Fibroblast of villous mesenchyme (primary cell): ENCODE results near the gene ATG16L1. TPM values are rescaled to one million over a fixed set of nuclear protein-coding genes. Genes with fewer than 3 reads are reported as not detected.

ENCODE experiments used
- DNase-seq: peaks from one replicate; pipeline ENCODE4 v3.0.0-alpha.2; 2010; ENCODE audit warnings: low read depth
- H3K4me3 ChIP-seq: 2 replicates; pipeline ENCODE4 v1.5.1; 2011; ENCODE audit warnings: low read depth, mild to moderate bottlenecking, low read length
- CTCF ChIP-seq: IDR thresholded peaks from 2 replicates; pipeline ENCODE4 v1.5.1; 2012; ENCODE audit warnings: low read depth, mild to moderate bottlenecking, low read length; ENCODE audit not compliant: insufficient read depth
- total RNA-seq: library from RNA; depleted of rRNA; stranded (reverse); fragments of >200 nt; gene quantifications from 2 replicates; pipeline ENCODE4 v1.2.3, GENCODE V29; 2012

The ATG16L1 gene
- total RNA-seq, 1 donor: 41.0 TPM

- no peak for DNase-seq
- TF ChIP-seq CTCF: no peak
These were observed 18.9 kb downstream of the ATG16L1 start for GRCh38 chr2:233270366-233270765.

GRCh38 chr2:233270951-233271350, 19.5 kb downstream of the ATG16L1 start:
- no peak for DNase-seq
- no peak overlapping the region for H3K4me3 ChIP-seq
- TF ChIP-seq CTCF: no peak

More at GRCh38 chr2:233270366-233270765, 18.9 kb downstream of the ATG16L1 start:
- H3K4me3 ChIP-seq: no peak overlapping the region

GRCh38 chr2:233271693-233272092, 20.2 kb downstream of the ATG16L1 start:
- DNase-seq: no peak
- TF ChIP-seq CTCF: no peak
- H3K4me3 ChIP-seq: no peak overlapping the region

DNA sequence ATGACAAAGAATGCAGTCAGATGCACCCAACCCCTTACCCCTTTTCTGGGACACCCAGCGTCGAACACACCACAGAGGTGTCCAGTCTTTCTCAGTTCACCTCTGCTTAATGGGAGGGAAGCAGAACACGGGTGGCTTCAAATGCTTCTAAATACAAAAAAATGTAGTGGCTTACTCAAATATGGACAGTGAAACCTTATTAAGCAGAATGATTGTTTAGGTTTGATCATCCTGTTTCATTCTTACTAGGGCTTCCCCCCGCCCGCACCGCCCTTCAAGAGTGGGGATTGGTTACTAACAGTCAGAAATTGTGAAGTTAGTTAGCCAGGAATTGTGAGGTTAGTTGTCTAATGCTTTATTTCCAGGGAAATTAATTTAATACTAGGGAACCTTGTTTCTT, 21.6 kb downstream of the ATG16L1 start:
- no peak for DNase-seq
- H3K4me3 ChIP-seq: no peak overlapping the region
- no peak for TF ChIP-seq CTCF

GRCh38 chr2:233275223-233275622, 23.8 kb downstream of the ATG16L1 start:
- no peak overlapping the region for H3K4me3 ChIP-seq
- DNase-seq: no peak
- no peak for TF ChIP-seq CTCF

GRCh38 chr2:233278921-233279320, 27.4 kb downstream of the ATG16L1 start:
- TF ChIP-seq CTCF: no peak
- no peak overlapping the region for H3K4me3 ChIP-seq
- no peak for DNase-seq

DNA sequence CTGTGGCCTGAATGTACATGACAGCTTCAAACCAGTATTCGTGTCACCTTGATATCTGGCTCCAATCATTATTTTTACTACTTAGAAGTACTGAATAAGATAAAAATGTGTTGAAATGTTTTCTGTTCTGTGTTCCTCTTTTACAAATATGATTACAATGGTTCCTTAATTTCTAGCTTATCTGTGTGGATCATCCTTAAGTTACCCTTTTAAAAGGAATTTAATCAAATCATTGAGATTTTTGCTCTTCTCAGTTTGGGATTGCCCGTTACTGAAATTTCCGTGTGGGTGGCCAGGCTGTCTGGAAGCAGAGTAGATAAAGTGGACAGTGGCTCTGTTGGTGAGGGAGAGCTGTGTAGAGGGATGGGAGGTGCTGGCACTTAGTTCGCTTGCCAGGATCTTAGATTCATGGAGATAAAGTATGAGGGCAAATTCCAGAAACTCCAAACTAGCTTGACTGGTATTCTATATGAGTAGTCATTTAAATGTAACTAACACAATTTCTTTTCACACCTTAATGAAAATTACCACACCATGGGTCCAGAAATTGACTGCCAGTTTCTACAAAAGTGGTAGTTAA, 28.7 kb downstream of the ATG16L1 start:
- no peak overlapping the region for H3K4me3 ChIP-seq
- DNase-seq: no peak
- TF ChIP-seq CTCF: no peak
